Measurements from ENCODE around the gene SUGCT.

DNA sequence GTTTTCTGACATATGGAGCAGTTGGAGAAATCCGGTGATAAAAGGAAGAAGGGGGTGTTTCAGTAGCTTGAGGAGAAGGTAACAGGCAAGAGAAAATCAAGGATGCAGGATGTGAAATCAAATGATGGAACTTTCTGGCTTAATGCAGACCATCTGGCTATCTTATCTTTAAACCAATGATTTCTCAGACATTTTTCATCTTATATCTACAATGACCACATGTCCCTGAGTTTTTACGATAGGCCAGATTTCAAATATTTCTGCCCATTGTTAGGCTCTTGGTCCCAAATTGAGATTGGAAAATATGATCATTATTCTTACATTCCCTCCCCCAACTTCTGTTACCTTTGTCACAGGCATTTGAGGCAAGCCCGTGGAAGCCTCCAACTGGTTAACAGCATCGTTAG, 486.8 kb downstream of the SUGCT start:
- TF ChIP-seq, protein P1, sequence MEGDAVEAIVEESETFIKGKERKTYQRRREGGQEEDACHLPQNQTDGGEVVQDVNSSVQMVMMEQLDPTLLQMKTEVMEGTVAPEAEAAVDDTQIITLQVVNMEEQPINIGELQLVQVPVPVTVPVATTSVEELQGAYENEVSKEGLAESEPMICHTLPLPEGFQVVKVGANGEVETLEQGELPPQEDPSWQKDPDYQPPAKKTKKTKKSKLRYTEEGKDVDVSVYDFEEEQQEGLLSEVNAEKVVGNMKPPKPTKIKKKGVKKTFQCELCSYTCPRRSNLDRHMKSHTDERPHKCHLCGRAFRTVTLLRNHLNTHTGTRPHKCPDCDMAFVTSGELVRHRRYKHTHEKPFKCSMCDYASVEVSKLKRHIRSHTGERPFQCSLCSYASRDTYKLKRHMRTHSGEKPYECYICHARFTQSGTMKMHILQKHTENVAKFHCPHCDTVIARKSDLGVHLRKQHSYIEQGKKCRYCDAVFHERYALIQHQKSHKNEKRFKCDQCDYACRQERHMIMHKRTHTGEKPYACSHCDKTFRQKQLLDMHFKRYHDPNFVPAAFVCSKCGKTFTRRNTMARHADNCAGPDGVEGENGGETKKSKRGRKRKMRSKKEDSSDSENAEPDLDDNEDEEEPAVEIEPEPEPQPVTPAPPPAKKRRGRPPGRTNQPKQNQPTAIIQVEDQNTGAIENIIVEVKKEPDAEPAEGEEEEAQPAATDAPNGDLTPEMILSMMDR (IDR thresholded peaks at IDR 0.05; ENCODE audit: insufficient read depth, low read length), result no peak
- no peak for TF ChIP-seq POLR2AphosphoS5 (IDR thresholded peaks at IDR 0.05; ENCODE audit: low read depth)
- TF ChIP-seq, protein P2, sequence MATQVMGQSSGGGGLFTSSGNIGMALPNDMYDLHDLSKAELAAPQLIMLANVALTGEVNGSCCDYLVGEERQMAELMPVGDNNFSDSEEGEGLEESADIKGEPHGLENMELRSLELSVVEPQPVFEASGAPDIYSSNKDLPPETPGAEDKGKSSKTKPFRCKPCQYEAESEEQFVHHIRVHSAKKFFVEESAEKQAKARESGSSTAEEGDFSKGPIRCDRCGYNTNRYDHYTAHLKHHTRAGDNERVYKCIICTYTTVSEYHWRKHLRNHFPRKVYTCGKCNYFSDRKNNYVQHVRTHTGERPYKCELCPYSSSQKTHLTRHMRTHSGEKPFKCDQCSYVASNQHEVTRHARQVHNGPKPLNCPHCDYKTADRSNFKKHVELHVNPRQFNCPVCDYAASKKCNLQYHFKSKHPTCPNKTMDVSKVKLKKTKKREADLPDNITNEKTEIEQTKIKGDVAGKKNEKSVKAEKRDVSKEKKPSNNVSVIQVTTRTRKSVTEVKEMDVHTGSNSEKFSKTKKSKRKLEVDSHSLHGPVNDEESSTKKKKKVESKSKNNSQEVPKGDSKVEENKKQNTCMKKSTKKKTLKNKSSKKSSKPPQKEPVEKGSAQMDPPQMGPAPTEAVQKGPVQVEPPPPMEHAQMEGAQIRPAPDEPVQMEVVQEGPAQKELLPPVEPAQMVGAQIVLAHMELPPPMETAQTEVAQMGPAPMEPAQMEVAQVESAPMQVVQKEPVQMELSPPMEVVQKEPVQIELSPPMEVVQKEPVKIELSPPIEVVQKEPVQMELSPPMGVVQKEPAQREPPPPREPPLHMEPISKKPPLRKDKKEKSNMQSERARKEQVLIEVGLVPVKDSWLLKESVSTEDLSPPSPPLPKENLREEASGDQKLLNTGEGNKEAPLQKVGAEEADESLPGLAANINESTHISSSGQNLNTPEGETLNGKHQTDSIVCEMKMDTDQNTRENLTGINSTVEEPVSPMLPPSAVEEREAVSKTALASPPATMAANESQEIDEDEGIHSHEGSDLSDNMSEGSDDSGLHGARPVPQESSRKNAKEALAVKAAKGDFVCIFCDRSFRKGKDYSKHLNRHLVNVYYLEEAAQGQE (IDR thresholded peaks at IDR 0.05; ENCODE audit: insufficient replicate concordance, low read depth), result no peak
